Measurements from ENCODE around the gene TRABD2A.

TRABD2A gene

DNA sequence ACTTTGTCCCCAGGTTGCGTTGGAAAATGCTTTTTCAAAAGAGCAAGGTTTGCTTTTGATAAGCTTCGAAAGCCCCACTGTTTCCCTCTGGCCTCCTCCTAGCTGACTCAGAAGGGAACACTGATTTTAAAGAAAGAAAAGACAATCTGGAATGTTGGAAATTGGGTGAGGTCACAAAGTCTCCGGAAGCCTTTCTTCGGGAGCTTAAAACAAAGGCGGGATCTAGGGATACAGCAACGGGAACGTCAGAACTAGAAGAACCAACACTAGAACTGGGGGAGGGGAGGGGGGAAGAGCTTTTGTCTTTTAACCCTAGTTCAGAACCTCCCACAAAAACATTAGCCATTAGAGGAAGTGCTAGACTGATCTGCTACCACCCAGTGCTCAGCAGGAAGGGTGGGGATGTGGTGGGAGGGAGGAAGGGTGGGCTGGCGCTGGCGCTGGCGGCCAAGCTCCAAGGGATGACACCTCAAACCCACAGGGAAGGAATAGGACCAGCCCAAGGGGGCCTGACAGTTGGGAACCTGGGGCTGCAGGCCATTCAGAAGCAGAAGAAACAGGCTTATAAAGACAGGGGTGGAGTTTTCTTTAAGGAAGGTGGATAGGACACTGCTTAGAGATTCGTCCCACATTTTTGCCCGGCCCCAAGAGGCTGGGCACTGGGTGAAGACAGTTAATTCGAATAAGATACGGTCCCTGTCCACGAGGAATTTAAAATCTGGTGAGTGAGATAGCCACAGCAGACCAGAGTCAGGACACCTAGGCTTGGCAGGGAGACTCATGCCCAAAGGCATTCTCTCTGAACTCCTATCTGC is 26.2 kb upstream of the TRABD2A start:
- TF ChIP-seq, protein P1, sequence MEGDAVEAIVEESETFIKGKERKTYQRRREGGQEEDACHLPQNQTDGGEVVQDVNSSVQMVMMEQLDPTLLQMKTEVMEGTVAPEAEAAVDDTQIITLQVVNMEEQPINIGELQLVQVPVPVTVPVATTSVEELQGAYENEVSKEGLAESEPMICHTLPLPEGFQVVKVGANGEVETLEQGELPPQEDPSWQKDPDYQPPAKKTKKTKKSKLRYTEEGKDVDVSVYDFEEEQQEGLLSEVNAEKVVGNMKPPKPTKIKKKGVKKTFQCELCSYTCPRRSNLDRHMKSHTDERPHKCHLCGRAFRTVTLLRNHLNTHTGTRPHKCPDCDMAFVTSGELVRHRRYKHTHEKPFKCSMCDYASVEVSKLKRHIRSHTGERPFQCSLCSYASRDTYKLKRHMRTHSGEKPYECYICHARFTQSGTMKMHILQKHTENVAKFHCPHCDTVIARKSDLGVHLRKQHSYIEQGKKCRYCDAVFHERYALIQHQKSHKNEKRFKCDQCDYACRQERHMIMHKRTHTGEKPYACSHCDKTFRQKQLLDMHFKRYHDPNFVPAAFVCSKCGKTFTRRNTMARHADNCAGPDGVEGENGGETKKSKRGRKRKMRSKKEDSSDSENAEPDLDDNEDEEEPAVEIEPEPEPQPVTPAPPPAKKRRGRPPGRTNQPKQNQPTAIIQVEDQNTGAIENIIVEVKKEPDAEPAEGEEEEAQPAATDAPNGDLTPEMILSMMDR (IDR thresholded peaks at IDR 0.05; ENCODE audit: low read depth, low read length): no peak
- DNase-seq (ENCODE audit: extremely low read depth, low read depth): no peak

DNA sequence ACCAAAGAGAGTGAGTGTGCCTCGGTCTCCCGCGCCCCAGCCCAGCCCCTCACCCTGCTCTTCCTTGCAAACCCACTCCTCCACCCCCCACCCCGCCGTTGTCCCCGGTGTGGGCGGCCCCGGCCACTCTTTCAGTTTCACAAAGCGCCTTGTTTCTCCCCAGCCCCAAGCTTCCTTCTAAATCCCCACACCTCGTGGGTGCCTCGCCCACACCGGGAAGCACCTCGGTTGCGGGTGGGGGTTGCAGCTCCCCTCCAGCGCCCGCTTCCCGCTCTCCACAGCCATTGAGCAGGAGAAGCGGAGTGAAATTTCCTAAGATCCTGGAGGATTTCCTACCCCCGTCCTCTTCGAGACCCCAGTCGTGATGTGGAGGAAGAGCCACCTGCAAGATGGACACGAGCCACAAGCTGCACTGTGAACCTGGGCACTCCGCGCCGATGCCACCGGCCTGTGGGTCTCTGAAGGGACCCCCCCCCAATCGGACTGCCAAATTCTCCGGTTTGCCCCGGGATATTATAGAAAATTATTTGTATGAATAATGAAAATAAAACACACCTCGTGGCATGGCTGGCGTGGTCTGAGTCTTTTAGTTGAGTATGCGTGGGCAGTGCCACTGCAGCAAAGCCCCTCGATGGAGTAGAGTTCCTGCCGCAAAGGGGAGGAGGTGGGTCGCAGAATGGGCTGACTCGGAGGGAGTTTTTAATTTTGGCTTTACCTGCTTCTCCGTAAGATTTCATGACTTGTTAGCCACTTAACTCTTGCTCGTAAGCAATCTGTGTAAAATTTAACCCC is 25.4 kb upstream of the TRABD2A start:
- TF ChIP-seq, protein P1 (IDR thresholded peaks at IDR 0.05; ENCODE audit: low read depth, low read length): no peak
- no peak for DNase-seq (ENCODE audit: extremely low read depth, low read depth)

DNA sequence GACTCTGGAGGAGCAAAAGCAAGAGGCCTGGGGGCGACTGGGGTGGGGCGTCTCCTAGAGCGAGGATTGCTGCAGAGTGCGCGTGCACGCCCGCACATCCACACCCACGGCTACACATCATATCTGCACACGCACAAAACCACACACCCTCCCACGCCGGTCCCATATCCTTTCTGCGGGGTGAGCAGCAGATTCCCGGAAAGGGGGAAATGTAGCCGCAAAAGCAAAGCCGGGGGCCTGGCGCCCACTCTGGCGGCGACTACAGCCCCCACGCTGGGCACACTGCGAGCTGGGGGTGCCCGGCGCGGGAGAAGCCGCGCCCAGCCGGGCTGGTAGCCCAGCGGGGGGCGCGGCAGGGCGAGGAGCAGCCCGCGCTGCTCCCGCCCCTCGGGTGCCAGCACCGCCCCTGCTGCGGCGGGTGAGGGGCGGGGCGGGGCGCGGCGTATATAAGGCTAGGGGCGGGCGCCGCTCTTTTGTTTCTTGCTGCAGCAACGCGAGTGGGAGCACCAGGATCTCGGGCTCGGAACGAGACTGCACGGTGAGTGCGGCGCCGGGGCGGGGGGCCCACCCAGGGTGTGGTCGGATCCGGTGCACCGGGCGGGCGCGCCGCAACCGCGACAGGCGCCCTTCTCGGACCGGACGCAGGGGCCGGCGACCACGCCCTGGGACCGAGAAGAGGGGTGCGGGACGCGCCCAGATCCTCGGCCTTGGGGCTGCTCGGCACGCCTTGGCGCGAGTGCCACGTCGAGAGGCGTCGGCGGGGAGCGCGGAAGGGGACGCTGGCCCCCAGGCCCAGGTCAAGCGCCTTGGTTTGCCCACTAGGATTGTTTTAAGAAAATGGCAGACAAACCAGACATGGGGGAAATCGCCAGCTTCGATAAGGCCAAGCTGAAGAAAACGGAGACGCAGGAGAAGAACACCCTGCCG is 24.6 kb upstream of the TRABD2A start, which contains the start of gene TMSB10:
Gene TMSB10 (plus strand): TSS at position 476 of the 927 bp plus-strand sequence.
- TF ChIP-seq, protein P1 (IDR thresholded peaks at IDR 0.05; ENCODE audit: low read depth, low read length): no peak
- DNase-seq (ENCODE audit: extremely low read depth, low read depth): no peak

DNA sequence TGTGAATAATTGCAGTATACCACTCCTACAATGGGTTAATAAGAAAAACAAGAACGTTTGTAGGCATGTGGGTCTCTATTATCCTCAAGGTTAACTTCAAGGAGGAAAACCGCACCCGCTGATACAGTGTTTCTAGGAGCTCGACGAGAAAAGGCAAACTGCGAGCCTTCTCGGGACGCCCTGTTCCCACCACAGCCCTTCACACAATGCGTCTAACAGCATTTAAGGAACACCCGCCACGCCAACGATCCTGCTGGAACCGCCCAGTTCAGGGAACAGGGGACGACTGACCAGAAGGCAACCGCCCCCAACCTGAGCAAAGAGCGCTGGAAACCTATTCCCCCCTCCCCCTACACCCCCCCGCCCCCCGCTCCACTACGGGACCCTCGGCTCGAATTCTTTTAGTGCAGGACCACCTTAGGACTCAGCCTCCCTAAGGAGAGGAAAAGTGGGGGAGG is 23.9 kb upstream of the TRABD2A start:
- TF ChIP-seq, protein P1 (IDR thresholded peaks at IDR 0.05; ENCODE audit: low read depth, low read length): no peak
- no peak for DNase-seq (ENCODE audit: extremely low read depth, low read depth)

DNA sequence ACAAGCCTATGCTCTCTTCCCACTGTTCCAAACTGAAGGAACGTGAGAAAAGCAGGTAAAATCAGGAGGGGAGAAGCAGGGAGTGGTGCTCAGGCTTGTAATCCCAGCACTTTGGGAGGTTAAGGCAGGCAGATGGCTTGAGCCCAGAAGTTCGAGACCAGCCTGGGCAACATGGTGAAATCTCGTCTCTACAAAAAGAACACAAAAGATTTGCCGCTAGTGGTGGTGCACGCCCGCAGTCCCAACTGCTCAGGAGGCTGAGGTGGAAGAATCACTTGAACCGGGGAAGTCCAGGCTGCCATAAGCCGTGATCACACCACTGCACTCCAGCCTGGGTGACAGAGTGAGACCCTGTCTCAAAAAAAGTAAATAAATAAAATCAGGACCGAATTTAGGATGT is 23.3 kb upstream of the TRABD2A start:
- TF ChIP-seq, protein P1 (IDR thresholded peaks at IDR 0.05; ENCODE audit: low read depth, low read length): no peak

DNA sequence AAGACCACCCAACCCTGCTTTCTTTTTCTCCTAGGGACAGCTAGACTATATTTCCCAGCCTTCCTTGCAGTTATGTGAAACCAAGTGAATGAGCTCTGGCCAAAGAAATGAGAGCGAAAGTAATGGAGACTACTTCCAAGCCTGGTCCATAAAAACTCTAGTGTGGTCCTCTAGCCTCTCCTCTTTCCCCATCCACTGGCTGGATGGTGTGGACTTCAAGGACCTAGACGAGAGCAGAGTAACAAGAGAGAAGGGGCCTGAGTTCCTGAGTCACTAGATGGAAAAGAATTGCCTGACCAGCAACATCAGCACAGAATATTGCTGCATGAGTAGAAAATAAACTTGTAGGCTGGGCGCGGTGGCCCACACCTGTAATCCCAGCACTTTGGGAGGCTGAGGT is 21.6 kb upstream of the TRABD2A start:
- TF ChIP-seq, protein P1 (IDR thresholded peaks at IDR 0.05; ENCODE audit: low read depth, low read length): no peak
- DNase-seq (ENCODE audit: extremely low read depth, low read depth): no peak

More for the DNA sequence above, 23.3 kb upstream of the TRABD2A start:
- no peak for DNase-seq (ENCODE audit: extremely low read depth, low read depth)

Measured in AG09319 (cell line).